ENCODE measurements around the gene MYEOV.
A peak's percentile ranks its signal among the peaks of the same experiment; 100 is the strongest.

MYEOV gene

GRCh38 chr11:69265911-69266510 lies 27.9 kb upstream of the MYEOV start:
- no peak for DNase-seq

- DNase-seq, result no peak
Measured at GRCh38 chr11:69267395-69267805, 26.6 kb upstream of the MYEOV start.

GRCh38 chr11:69268911-69269310 lies 25.0 kb upstream of the MYEOV start:
- DNase-seq, result no peak

- DNase-seq, result no peak
Measured at GRCh38 chr11:69269388-69269787, 24.6 kb upstream of the MYEOV start.

- no peak for DNase-seq
Measured at GRCh38 chr11:69269926-69270697, 23.8 kb upstream of the MYEOV start.

GRCh38 chr11:69270941-69271340 lies 23.0 kb upstream of the MYEOV start:
- DNase-seq, result no peak

GRCh38 chr11:69272055-69272454 lies 21.9 kb upstream of the MYEOV start:
- no peak for DNase-seq

- no peak for DNase-seq
Measured at GRCh38 chr11:69272831-69273485, 21.0 kb upstream of the MYEOV start.

GRCh38 chr11:69273571-69273970 lies 20.4 kb upstream of the MYEOV start:
- no peak for DNase-seq

- DNase-seq, result peak; percentile 22
Measured at GRCh38 chr11:69274531-69275016, 19.4 kb upstream of the MYEOV start.

- DNase-seq, result no peak
Measured at GRCh38 chr11:69275178-69275577, 18.8 kb upstream of the MYEOV start.

GRCh38 chr11:69276165-69276564 lies 17.8 kb upstream of the MYEOV start:
- DNase-seq, result no peak

- peak; percentile 16 for DNase-seq
Measured at GRCh38 chr11:69277074-69277809, 16.7 kb upstream of the MYEOV start.

- no peak for DNase-seq
Measured at GRCh38 chr11:69278091-69278867, 15.7 kb upstream of the MYEOV start.

- DNase-seq, result no peak
Measured at GRCh38 chr11:69280451-69280850, 13.5 kb upstream of the MYEOV start.

GRCh38 chr11:69280994-69281393 lies 13.0 kb upstream of the MYEOV start:
- DNase-seq, result no peak

GRCh38 chr11:69283446-69283845 lies 10.5 kb upstream of the MYEOV start:
- DNase-seq, result no peak

- DNase-seq, result no peak
Measured at GRCh38 chr11:69284081-69284511, 9.9 kb upstream of the MYEOV start.

- no peak for DNase-seq
Measured at GRCh38 chr11:69285091-69285490, 8.9 kb upstream of the MYEOV start.

- no peak for DNase-seq
Measured at GRCh38 chr11:69285766-69286165, 8.2 kb upstream of the MYEOV start.

GRCh38 chr11:69286374-69287371 lies 7.3 kb upstream of the MYEOV start:
- DNase-seq, result no peak

All from NCI-H1092 treated with DMSO at 0.1 percent for 48 hours (cell line).